ENCODE data around the gene SLX4IP. TPM values are rescaled to one million over a fixed set of nuclear protein-coding genes. Genes with fewer than 3 reads are reported as not detected.

The SLX4IP gene
- total RNA-seq, 1 donor from 2014 or later, result 4.5 TPM

- Histone ChIP-seq H3K27me3 (no peaks in the 10 kb centered on the region), H3K4me1 (peaks cover 4 to 42% of the 10 kb centered on the region in 2 donors), H3K27ac (peak overlapping the region; percentile 40 to 52), H3K36me3 (no peaks in the 10 kb centered on the region), H3K9me3 (peaks cover 0 to 3% of the 10 kb centered on the region in 2 donors), H3K4me3 (no peak overlapping the region)
- no peak for DNase-seq (ENCODE audit: low spot score in 2 of 2)
- TF ChIP-seq CTCF (IDR thresholded peaks at IDR 0.05), result no peak
- intact Hi-C loops (cut with DNase I), result loop anchor here (10.0 kb wide), 1 partner anchor 742 kb away; no protein-coding TSS in a partner anchor
Measured at GRCh38 chr20:10472871-10473270, 37.8 kb downstream of the SLX4IP start.

- H3K4me3 ChIP-seq, result no peak overlapping the region
- no peak for TF ChIP-seq CTCF (IDR thresholded peaks at IDR 0.05)
- DNase-seq (ENCODE audit: low spot score in 2 of 2), result no peak
Measured at GRCh38 chr20:10474606-10475184, 39.6 kb downstream of the SLX4IP start.

GRCh38 chr20:10475225-10475624, 40.1 kb downstream of the SLX4IP start:
- intact Hi-C loops (cut with DNase I), result loop anchor here (2.0 to 10.0 kb wide), 2 partner anchors 78 to 740 kb away; no protein-coding TSS in a partner anchor
- H3K27ac ChIP-seq, result peak overlapping the region; percentile 8 to 24
- TF ChIP-seq CTCF (IDR thresholded peaks at IDR 0.05), result no peak

More at GRCh38 chr20:10474606-10475184, 39.6 kb downstream of the SLX4IP start:
- H3K27me3 ChIP-seq, result no peaks in the 10 kb centered on the region
- H3K36me3 ChIP-seq, result no peaks in the 10 kb centered on the region
- peaks cover 0 to 3% of the 10 kb centered on the region in 2 donors for H3K9me3 ChIP-seq
- intact Hi-C loops (cut with DNase I), result loop anchor here (2.0 to 10.0 kb wide), 2 partner anchors 78 to 740 kb away; no protein-coding TSS in a partner anchor
- H3K27ac ChIP-seq, result peak overlapping the region; percentile 8 to 24
- H3K4me1 ChIP-seq, result peaks cover 0 to 27% of the 10 kb centered on the region in 2 donors

GRCh38 chr20:10476319-10476724, 41.2 kb downstream of the SLX4IP start:
- no peak for DNase-seq (ENCODE audit: low spot score in 2 of 2)
- Histone ChIP-seq H3K27ac (no peak overlapping the region), H3K9me3 (peaks cover 0 to 3% of the 10 kb centered on the region in 2 donors), H3K4me3 (no peak overlapping the region), H3K27me3 (no peaks in the 10 kb centered on the region), H3K36me3 (no peaks in the 10 kb centered on the region), H3K4me1 (peaks cover 0 to 17% of the 10 kb centered on the region in 2 donors)
- TF ChIP-seq CTCF (IDR thresholded peaks at IDR 0.05), result no peak
- intact Hi-C loops (cut with DNase I), result loop anchor here (10.0 kb wide), 1 partner anchor 738 kb away; no protein-coding TSS in a partner anchor

More at GRCh38 chr20:10475225-10475624, 40.1 kb downstream of the SLX4IP start:
- Histone ChIP-seq H3K36me3 (no peaks in the 10 kb centered on the region), H3K4me3 (no peak overlapping the region), H3K4me1 (peaks cover 0 to 22% of the 10 kb centered on the region in 2 donors), H3K9me3 (peaks cover 0 to 3% of the 10 kb centered on the region in 2 donors), H3K27me3 (no peaks in the 10 kb centered on the region)
- DNase-seq (ENCODE audit: low spot score in 2 of 2), result no peak

GRCh38 chr20:10478205-10478604, 43.1 kb downstream of the SLX4IP start:
- no peak for DNase-seq (ENCODE audit: low spot score in 2 of 2)
- no peak for TF ChIP-seq CTCF (IDR thresholded peaks at IDR 0.05)
- no peaks in the 10 kb centered on the region for H3K9me3 ChIP-seq
- H3K27ac ChIP-seq, result no peak overlapping the region
- H3K27me3 ChIP-seq, result no peaks in the 10 kb centered on the region
- H3K36me3 ChIP-seq, result no peaks in the 10 kb centered on the region
- intact Hi-C loops (cut with DNase I), result loop anchor here (10.0 kb wide), 1 partner anchor 737 kb away; no protein-coding TSS in a partner anchor
- H3K4me3 ChIP-seq, result no peak overlapping the region
- H3K4me1 ChIP-seq, result peaks cover 0 to 13% of the 10 kb centered on the region in 2 donors
